ENCODE data around the gene KNSTRN. TPM values are rescaled to one million over a fixed set of nuclear protein-coding genes. Genes with fewer than 3 reads are reported as not detected.

The KNSTRN gene
- total and polyA plus RNA-seq, 4 donors, result 7.5 to 16.6 (median 14.0) TPM

DNA sequence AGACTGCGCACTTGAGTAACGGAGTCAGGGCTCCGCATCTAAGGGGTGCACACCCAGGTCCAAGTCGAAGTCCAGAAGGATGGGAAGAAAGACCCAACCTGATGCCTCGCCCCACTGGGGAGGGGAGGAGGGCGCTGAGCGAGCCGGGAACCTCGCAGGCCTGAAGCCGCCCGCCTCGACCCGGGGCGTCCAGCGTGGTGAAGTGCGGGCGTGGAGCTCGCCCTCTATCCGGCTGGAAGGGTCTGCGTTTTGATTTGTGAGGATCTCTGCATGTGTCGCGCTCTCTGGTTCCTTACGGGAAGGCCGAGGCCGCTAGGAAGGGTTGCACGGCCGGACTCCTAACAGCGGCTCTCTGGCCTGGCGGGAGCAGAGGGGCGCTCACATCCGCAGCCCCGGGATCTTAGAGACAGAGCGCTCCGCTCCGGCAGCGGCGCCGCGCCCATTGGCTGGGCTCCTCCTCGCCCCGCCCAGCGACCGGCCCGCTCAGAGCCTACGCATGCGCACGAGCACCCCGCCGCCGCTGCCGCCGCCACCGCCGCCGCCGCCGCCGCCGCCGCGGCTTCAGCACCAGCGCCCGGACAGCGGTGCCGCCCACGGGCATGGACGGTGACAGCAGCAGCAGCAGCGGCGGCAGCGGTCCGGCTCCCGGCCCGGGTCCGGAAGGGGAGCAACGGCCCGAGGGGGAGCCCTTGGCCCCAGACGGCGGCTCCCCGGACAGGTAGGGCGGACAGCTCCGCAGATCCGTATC lies 24.6 kb upstream of the KNSTRN start, which contains the start of gene DISP2:
TSS of gene DISP2 (plus strand) at position 497 of the 748 bp plus-strand sequence. CDS start at position 600, 103 bp downstream.
- Histone ChIP-seq H3K27ac (ENCODE audit: low read depth in 1 of 2, low read length in 1 of 2) (no peak within 1 kb of the TSS), H3K27me3 (ENCODE audit: control insufficient read depth in 3 of 3, insufficient read depth in 3 of 3, low read length in 2 of 3) (peaks cover 0 to 18% (median 0%) of the 10 kb centered on the region in 3 donors), H3K36me3 (ENCODE audit: control insufficient read depth in 4 of 4, insufficient read depth in 4 of 4, low read length in 4 of 4) (no peaks in the 10 kb centered on the region), H3K9me3 (ENCODE audit: control insufficient read depth in 4 of 4, insufficient read depth in 3 of 4, low read length in 3 of 4) (no peaks in the 10 kb centered on the region), H3K4me3 (peak within 1 kb of the TSS; percentile 34), H3K4me1 (ENCODE audit: control insufficient read depth in 5 of 5, insufficient read depth in 5 of 5, low read length in 5 of 5) (peaks cover 0 to 18% (median 0%) of the 10 kb centered on the region in 5 donors), H3K9ac (ENCODE audit: insufficient read depth in 1 of 2, low read length in 2 of 2) (no peak within 1 kb of the TSS)
- 3 to 4% methylated on average over 47 to 82 of the region's 82 CpGs for WGBS, 2 donors
- TF ChIP-seq, protein P1, sequence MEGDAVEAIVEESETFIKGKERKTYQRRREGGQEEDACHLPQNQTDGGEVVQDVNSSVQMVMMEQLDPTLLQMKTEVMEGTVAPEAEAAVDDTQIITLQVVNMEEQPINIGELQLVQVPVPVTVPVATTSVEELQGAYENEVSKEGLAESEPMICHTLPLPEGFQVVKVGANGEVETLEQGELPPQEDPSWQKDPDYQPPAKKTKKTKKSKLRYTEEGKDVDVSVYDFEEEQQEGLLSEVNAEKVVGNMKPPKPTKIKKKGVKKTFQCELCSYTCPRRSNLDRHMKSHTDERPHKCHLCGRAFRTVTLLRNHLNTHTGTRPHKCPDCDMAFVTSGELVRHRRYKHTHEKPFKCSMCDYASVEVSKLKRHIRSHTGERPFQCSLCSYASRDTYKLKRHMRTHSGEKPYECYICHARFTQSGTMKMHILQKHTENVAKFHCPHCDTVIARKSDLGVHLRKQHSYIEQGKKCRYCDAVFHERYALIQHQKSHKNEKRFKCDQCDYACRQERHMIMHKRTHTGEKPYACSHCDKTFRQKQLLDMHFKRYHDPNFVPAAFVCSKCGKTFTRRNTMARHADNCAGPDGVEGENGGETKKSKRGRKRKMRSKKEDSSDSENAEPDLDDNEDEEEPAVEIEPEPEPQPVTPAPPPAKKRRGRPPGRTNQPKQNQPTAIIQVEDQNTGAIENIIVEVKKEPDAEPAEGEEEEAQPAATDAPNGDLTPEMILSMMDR (IDR thresholded peaks at IDR 0.05; ENCODE audit: control extremely low read depth, extremely low read depth), result no peak
- ATAC-seq (ENCODE audit: insufficient read depth, low FRiP score) (peak; percentile 91), DNase-seq (peak; percentile 88 to 92 (median 89))

DNA sequence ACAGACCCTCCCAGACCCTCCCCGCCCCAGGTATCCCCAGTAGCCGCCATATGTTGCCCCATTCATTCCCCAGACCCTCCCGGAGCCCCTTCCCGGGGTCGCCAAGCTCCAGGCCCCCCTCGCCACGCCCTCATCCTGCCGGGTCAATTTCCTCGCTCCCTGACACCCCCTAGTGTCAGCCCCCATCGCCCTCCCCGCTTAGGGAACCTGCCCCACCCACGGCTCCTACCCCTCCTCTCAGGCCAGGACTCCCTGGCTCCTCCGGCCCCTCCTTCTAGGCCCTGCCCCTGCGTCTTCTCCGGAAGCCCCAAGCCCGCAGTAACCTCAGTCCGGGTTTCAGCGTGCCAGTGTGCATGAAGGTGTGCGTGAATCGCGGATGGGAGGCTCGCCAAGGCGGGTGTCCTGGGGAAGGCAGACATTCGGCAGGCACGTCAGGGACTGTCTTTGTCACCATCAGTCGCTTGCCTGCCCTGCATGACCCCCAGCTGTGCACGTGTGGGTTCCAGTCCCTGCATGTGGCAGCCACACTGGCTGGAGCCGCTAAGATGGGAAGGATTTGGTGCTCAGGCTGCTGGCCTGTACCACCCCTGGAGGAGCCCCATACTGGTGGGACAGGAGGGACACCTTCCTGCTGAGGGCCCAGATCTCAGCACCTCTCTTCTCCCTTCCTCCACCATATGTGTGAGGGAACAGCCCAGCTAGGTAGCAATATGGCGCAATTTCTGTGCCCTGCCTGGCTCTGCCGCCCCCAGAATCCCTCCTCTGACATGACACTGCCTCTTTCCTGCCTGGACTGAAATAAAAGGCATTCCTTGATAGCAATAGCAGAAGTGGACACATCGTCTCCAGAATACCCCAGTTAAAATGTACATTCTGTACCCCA lies 23.8 kb upstream of the KNSTRN start:
- no peak for DNase-seq
- H3K36me3 ChIP-seq (ENCODE audit: control insufficient read depth in 4 of 4, insufficient read depth in 4 of 4, low read length in 4 of 4), result no peaks in the 10 kb centered on the region
- H3K27me3 ChIP-seq (ENCODE audit: control insufficient read depth in 3 of 3, insufficient read depth in 3 of 3, low read length in 2 of 3), result peaks cover 0 to 13% (median 0%) of the 10 kb centered on the region in 3 donors
- no peaks in the 10 kb centered on the region for H3K9me3 ChIP-seq (ENCODE audit: control insufficient read depth in 4 of 4, insufficient read depth in 3 of 4, low read length in 3 of 4)
- H3K4me3 ChIP-seq, result peak overlapping the region; percentile 34
- TF ChIP-seq, protein P1 (IDR thresholded peaks at IDR 0.05; ENCODE audit: control extremely low read depth, extremely low read depth), result no peak
- no peak overlapping the region for H3K27ac ChIP-seq (ENCODE audit: low read depth in 1 of 2, low read length in 1 of 2)
- WGBS, 2 donors, result 11 to 12% methylated on average over 27 to 31 of the region's 31 CpGs
- peaks cover 0 to 18% (median 0%) of the 10 kb centered on the region in 5 donors for H3K4me1 ChIP-seq (ENCODE audit: control insufficient read depth in 5 of 5, insufficient read depth in 5 of 5, low read length in 5 of 5)
- no peak overlapping the region for H3K9ac ChIP-seq (ENCODE audit: insufficient read depth in 1 of 2, low read length in 2 of 2)
- no peak for ATAC-seq (ENCODE audit: insufficient read depth, low FRiP score)

DNA sequence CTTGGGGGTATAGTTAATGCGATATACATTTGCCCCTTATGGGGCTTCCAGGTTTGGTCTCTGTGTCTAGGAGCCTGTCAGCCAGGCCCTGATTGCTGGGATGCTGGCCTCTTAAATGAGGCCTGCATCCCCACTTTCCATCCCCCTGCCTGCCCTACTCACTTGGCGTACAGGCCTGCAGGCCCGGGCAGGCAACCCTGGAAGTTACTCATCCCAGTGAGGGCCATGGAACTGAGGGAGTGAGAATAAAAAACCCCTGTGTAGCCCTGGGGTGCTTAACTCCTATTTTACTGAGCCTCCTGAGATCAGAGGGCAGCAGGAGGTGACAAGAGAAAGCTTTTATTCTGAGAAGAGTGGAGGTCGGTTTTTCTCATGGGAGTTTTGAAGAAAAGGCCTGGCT lies 22.5 kb upstream of the KNSTRN start:
- no peaks in the 10 kb centered on the region for H3K9me3 ChIP-seq (ENCODE audit: control insufficient read depth in 4 of 4, insufficient read depth in 3 of 4, low read length in 3 of 4)
- peaks cover 0 to 11% (median 0%) of the 10 kb centered on the region in 5 donors for H3K4me1 ChIP-seq (ENCODE audit: control insufficient read depth in 5 of 5, insufficient read depth in 5 of 5, low read length in 5 of 5)
- no peak overlapping the region for H3K9ac ChIP-seq (ENCODE audit: insufficient read depth in 1 of 2, low read length in 2 of 2)
- H3K27me3 ChIP-seq (ENCODE audit: control insufficient read depth in 3 of 3, insufficient read depth in 3 of 3, low read length in 2 of 3), result peaks cover 0 to 13% (median 0%) of the 10 kb centered on the region in 3 donors
- H3K4me3 ChIP-seq, result no peak overlapping the region
- no peaks in the 10 kb centered on the region for H3K36me3 ChIP-seq (ENCODE audit: control insufficient read depth in 4 of 4, insufficient read depth in 4 of 4, low read length in 4 of 4)
- ATAC-seq (ENCODE audit: insufficient read depth, low FRiP score) (no peak), DNase-seq (no peak)
- TF ChIP-seq, protein P1 (IDR thresholded peaks at IDR 0.05; ENCODE audit: control extremely low read depth, extremely low read depth), result no peak
- 92 to 95% methylated on average over 4 of the region's 4 CpGs for WGBS, 2 donors
- H3K27ac ChIP-seq (ENCODE audit: low read depth in 1 of 2, low read length in 1 of 2), result no peak overlapping the region

Data from lung (tissue), 12 donors.